HG03064 (cell line): ENCODE results near the gene ETV6.

ENCODE experiments used
- ATAC-seq: cut with Tn5 transposase; IDR thresholded peaks from one replicate; pipeline ENCODE4 v1.9.1; 2021; ENCODE audit warnings: low read depth; ENCODE audit not compliant: unreplicated experiment

The ETV6 gene

DNA sequence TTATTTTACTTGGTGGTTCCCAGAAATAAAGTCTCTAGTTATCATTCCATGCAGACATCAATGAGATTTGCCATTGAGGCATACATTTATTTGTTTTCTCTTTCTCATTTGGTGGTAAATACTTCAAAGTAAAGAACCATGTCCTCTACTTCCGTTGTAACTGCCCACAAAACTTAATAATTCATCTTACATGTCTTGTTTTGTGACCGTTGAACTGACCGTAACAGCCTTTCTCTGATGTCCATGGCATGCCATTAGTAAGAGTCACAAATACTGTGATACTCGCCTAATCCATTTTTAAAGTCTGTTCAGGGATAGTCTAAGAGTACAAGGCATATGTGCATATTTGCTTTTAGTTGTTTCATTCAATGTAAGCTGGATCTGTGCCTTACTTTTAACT is 145.3 kb downstream of the ETV6 start:
- ATAC-seq = no peak

DNA sequence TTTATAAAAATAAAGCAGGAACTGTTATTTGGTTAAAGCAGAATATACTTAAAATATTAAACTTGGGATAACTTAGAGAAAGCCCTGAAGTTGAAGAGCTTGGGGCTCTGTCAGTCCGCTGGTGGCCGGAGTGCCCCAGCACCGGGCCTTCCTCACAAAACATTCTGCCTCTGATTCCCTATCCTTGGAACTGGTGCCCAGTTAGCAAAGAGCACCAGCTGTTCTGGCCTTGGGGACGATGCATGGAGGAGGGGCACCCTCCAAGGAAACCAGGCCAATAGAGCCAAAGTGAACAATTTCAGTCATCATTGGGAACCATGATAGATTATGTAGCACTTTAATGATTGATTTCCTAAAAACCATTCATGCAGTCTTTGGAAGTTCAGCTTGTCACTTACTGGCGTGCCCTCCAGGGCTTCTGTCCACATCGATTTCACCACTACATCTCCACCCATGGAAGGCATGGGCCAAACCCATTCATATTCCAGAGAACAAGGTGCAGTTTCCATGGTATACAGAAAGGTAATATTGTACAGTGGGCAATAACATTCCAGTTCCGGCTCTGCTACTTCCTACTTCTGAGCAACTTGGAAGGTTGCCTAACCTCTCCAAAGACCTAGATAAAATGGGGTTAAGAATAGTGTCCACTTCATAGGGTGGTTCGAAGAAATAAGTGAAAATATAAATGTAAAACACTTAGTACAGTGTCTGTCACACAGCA is 145.9 kb downstream of the ETV6 start:
- ATAC-seq = no peak

DNA sequence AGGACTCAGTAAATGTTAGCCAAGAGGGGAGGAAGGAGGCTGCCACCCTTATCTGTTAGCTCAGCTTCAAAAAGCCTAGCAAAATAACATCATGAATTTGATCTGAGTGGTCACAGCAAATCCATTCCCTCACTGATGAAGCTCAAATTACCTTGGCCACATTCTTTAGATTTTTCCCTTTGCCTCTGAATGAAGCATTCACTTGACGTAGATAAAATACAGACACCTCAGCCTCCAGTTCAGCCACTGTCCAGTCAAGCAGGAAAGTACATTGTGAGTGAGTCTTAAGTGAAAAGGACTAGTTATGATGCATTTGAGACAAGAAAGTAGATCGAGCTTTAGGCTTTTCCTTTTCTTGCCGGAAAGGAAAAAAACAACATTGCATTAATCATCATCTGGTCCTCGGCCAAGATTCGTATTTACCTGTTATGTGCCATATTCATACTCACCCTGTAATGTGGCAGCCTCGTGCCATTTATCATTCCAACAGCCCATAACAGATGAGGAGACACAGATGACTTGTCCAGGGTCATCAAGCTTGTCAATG is 146.5 kb downstream of the ETV6 start:
- ATAC-seq = no peak

DNA sequence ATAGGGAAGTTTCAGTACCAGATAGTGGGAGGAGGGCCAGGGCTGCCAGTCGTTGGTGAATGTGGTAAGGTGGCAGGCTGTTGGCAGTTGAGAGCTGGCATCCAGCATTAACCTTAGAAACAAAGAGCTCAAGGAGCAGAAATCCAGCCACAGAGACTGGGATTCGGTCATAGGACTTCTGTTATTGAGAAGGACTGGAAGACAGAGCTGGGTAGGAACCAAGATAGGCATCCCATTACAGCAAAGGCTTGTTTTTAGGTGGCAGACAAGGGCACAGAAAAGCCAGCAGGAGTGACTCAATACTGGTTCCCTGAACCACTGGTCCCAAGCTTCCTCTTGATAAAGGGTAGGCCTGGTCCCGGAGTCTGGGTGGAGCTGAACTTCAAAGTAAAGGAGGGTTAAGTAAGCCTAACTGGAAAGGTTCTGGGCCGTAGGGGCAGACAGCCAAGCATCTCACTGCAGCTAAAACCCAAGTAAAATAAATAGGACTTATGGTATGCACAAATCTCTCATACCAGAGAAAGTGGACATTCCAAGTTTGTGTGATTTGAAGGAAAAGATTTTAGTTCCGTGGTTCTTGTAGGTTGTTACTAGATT is 147.9 kb downstream of the ETV6 start:
- no peak for ATAC-seq

- ATAC-seq = no peak
Measured at GRCh38 chr12:11798006-11798708, 148.7 kb downstream of the ETV6 start.

GRCh38 chr12:11798856-11799501 is 149.5 kb downstream of the ETV6 start:
- no peak for ATAC-seq

DNA sequence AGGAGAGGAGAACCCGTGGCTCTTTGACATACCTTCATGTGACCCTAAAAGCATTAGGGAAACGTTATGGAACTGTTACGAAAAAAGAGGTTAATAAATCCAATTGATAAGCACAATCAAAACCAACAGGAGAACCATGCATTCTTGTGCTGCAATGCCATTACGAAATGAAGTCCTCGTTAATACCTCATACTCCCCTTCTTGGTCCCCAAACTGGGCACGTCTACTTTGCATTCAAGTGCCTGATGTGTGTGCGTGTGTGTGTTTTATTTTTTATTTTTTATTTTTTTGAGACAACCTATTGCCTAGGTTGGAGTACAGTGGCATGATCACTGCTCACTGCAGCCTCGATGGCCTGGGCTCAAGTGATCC is 150.0 kb downstream of the ETV6 start:
- ATAC-seq = no peak

- no peak for ATAC-seq
Measured at GRCh38 chr12:11801643-11802042, 152.2 kb downstream of the ETV6 start.

DNA sequence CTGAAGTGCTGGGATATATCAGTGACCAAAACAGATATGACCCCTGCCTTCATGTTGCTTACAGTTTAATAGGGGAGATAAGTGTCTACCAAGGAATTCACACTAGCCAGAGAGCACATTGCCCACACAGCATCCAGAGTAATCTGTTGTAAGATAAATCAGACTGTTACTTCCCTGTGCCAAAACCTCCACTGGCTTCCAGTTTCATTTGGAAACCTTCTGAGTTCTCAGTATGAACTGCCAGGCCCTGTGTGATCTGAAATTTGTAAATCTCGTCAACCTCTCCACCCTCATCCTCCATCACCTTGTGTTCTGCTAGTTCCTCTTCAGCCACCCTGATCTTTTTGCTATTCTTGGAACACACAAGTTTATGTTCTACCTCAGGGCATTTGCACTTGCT is 154.7 kb downstream of the ETV6 start:
- ATAC-seq = no peak

DNA sequence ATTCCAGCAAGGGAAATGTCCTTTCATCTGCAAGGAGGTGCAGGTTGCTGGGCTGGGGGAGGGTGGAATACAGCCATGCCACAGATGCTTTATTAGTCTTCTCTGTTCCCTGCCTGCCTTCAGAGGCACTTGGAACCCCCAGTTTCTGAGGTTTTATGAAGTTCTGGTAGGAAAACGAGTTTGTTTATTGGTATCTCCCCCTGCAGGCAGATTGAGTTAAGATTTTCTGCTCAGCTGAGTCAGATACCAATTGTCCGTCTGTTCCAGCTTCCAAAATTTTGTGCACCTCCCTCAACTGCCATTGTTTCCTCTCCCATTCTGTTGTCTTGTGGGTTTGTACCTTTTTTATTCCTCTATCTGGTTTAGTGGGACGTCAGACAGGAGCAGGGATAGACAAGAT is 155.6 kb downstream of the ETV6 start:
- no peak for ATAC-seq

- ATAC-seq = no peak
Measured at GRCh38 chr12:11805680-11806079, 156.2 kb downstream of the ETV6 start.

- ATAC-seq = no peak
Measured at GRCh38 chr12:11807458-11807857, 158.0 kb downstream of the ETV6 start.

- no peak for ATAC-seq
Measured at GRCh38 chr12:11808931-11809330, 159.5 kb downstream of the ETV6 start.

GRCh38 chr12:11810206-11810545 is 160.7 kb downstream of the ETV6 start:
- no peak for ATAC-seq

GRCh38 chr12:11811008-11811407 is 161.5 kb downstream of the ETV6 start:
- ATAC-seq = no peak

DNA sequence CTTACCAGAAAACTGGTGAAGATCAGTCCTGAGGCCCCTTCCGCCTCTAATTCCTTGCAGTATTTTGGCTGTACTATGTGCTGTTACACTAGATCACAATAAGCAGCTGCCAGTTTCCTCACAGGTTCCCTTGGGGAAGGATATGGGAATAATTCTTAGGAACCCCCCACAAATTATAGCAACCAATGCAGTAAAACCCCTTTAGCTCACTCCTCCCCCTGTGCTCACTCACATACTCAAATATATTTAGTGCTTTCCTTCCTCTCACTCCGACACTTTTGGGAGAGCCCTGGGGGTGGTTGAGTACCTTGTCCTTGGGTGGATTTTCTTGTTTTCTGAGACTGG is 162.7 kb downstream of the ETV6 start:
- ATAC-seq = peak; percentile 24

DNA sequence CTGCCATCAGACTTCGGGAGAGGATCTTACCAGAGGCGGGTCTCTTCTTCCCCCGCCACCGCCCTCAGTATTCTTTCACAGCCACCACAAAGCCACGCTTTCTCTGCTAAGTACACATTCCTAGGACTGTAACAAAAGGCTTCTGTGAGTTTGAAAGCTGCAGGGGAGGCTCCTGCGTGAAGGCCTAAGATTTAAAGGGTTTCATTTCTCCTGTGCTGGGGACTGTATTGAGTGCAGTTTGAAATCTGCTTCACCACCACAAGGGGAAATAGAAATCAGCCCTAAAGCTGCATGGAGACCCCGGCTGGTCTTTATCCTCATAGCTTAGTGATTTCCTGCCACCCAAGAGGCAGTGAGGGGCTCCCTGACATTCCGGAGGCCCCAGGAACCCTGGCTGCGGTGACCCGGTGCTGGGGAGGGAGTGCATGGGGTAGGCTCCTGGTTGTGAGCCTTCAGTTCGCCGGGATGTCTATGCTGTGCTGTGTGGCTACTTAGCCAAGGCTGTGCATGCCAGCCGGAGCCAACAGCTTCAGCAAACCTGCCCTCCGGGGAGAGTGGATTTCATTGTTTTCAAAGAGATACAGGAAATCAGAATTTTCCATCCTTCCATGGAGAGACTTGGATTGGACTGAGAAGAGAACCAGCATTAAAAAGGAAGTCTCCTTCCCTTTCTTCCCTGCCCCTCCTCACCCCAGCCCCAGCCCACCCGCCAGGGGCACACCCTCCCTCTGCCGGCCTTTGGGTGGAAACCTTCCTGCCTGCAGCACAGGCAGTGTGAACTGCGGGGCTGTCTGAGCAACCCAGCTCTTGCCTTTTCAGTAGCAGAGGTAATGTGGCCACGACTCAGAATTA is 163.3 kb downstream of the ETV6 start:
- ATAC-seq = peak; percentile 61

GRCh38 chr12:11813438-11813813 is 164.0 kb downstream of the ETV6 start:
- no peak for ATAC-seq

DNA sequence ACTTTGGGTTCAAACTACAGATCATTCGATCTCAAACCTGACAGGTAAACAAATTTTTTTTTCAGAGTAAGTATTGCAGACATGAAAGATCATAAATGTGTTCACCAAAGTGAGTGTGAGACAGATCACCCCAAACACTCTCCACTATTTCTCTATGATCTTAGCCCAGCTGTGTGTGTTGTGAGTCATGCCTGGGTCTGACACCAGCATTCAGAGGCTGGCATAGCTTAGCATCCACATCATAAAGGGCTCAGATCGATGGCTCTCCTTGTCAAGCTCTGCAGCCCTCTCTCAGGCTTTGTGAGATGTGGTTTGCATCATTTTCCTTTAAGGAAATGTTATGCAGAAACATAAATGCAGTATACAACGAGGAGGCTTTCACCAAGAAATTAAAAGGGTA is 164.9 kb downstream of the ETV6 start:
- ATAC-seq = no peak

DNA sequence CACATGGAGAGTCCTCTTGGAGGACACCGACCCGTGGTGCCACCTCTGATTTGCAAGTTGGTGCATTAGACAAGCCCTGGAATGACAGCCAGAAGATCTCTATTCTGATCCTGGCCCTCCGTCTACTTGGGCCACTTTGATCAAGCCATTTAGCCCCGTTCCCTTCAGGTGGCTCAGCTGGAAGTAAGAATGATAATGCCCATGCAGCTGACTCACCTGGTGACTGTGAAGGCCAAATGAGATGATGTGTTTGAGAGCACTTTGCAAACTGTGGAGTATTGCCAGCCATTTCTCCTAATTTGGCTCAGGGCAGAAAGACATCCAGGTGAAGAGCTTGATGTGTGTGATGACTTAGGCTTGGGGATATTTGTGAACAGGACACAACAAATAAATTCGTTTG is 165.9 kb downstream of the ETV6 start:
- no peak for ATAC-seq

- no peak for ATAC-seq
Measured at GRCh38 chr12:11819643-11820042, 170.2 kb downstream of the ETV6 start.
